Coronary artery (tissue), 2 donors: ENCODE results near the gene OSBPL1A.
A peak's percentile ranks its signal among the peaks of the same experiment; 100 is the strongest.

Experiments
- DNase-seq: peaks from one replicate; pipeline ENCODE4 v3.0.0-alpha.2; 2017; ENCODE audit warnings: low spot score
- H3K27ac ChIP-seq, 2 donors: fragments of 200-600 bp; sonication (generic); one replicate each; pipeline ENCODE4 v1.5.1; 2016 to 2019
- H3K4me3 ChIP-seq: fragments of 200-600 bp; sonication (generic); 2 replicates; pipeline ENCODE4 v1.5.1; 2016; ENCODE audit warnings: mild to moderate bottlenecking, moderate library complexity
- CTCF ChIP-seq: fragments of 200-600 bp; sonication (generic); IDR thresholded peaks from one replicate; pipeline ENCODE4 v1.5.1; 2019; ENCODE audit warnings: antibody characterized with exemption

Gene OSBPL1A

GRCh38 chr18:24195296-24196053 lies 202.1 kb downstream of the OSBPL1A start:
- no peak overlapping the region for H3K4me3 ChIP-seq
- no peak for TF ChIP-seq CTCF
- no peak for DNase-seq
- no peak overlapping the region for H3K27ac ChIP-seq

GRCh38 chr18:24190590-24190989 lies 207.0 kb downstream of the OSBPL1A start:
- no peak overlapping the region for H3K27ac ChIP-seq
- DNase-seq: no peak

GRCh38 chr18:24189664-24190346 lies 207.8 kb downstream of the OSBPL1A start:
- Histone ChIP-seq H3K27ac (no peak overlapping the region), H3K4me3 (no peak overlapping the region)
- no peak for TF ChIP-seq CTCF
- no peak for DNase-seq

More at GRCh38 chr18:24190590-24190989, 207.0 kb downstream of the OSBPL1A start:
- H3K4me3 ChIP-seq: no peak overlapping the region
- TF ChIP-seq CTCF: no peak

GRCh38 chr18:24189007-24189528 lies 208.6 kb downstream of the OSBPL1A start:
- no peak for TF ChIP-seq CTCF
- DNase-seq: no peak
- H3K27ac ChIP-seq: peak overlapping the region in 1 of 2 donors; percentile 9
- H3K4me3 ChIP-seq: no peak overlapping the region

- Histone ChIP-seq H3K27ac (no peak overlapping the region), H3K4me3 (no peak overlapping the region)
- DNase-seq: no peak
- no peak for TF ChIP-seq CTCF
These were observed 209.5 kb downstream of the OSBPL1A start for GRCh38 chr18:24188120-24188519.

GRCh38 chr18:24187689-24188088 lies 209.9 kb downstream of the OSBPL1A start:
- no peak for TF ChIP-seq CTCF
- no peak overlapping the region for H3K4me3 ChIP-seq
- H3K27ac ChIP-seq: no peak overlapping the region

More at GRCh38 chr18:24187689-24188088, 209.9 kb downstream of the OSBPL1A start:
- DNase-seq: no peak
